ENCODE measurements around the gene TTC4. TPM values are rescaled to one million over a fixed set of nuclear protein-coding genes. Genes with fewer than 3 reads are reported as not detected.
A peak's percentile ranks its signal among the peaks of the same experiment; 100 is the strongest.

Gene TTC4
- total RNA-seq, 1 experiment from 2014 or later, result 30.8 TPM

DNA sequence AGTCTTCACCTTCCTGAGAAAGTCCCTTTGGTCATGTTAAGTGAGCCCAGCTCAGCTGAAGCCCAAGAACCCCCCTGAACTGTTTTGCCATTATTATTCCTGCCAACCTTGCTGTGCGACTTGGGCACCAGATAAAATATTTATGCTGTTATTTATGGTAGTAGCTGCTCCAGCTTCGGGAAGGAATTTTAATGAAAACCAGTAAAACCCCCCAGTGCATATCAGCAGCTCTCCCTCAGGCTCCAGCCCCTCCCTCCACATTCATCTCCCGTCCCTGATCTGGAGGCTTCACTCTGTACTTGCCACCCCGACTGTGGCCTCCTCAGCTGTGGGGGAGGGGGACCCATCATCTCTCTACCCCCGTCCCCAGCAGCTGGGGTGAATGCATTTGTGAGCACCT is 72.8 kb downstream of the TTC4 start:
- H3K79me2 ChIP-seq (ENCODE audit: insufficient read depth, low read length), result no peaks in the 10 kb centered on the region
- no peak overlapping the region for H3T11ph ChIP-seq (ENCODE audit: low read length)
- H2AK5ac ChIP-seq (ENCODE audit: insufficient read length, low read length), result no peak overlapping the region
- H2BK15ac ChIP-seq (ENCODE audit: low read depth, low read length), result no peak overlapping the region
- no peak overlapping the region for H4K8ac ChIP-seq (replicated peaks; ENCODE audit: insufficient read length, low read depth, low read length)
- Mint-ChIP-seq H3K9me3 (peaks cover 2 to 3% of the 10 kb centered on the region in 2 experiments; a peak in 2 of 5 replicates), H3K4me3 (peak overlapping the region in 1 of 2 experiments; percentile 5; a peak in 1 of 5 replicates), H3K36me3 (ENCODE audit: insufficient read depth in 1 of 3, low read depth in 3 of 3) (no peaks in the 10 kb centered on the region), H3K4me1 (peaks cover 24 to 26% of the 10 kb centered on the region in 2 experiments), H3K27ac (peak overlapping the region in 1 of 3 experiments; percentile 64; a peak in 2 of 7 replicates), H3K27me3 (ENCODE audit: low read depth) (peaks cover 19% of the 10 kb centered on the region)
- no peak overlapping the region for H4K91ac ChIP-seq (ENCODE audit: insufficient read length, low read depth, low read length)
- H3K9me3 ChIP-seq (ENCODE audit: control insufficient read depth, low read depth, low read length), result no peaks in the 10 kb centered on the region
- no peak overlapping the region for H3K4ac ChIP-seq (ENCODE audit: low read depth, low read length)
- no peak overlapping the region for H2BK5ac ChIP-seq (ENCODE audit: insufficient read length, low read length)
- no peak overlapping the region for H2AFZ ChIP-seq (ENCODE audit: low read length)
- DNase-seq, result no peak
- H2BK120ac ChIP-seq (ENCODE audit: low read depth, low read length, poor library complexity, severe bottlenecking), result no peak overlapping the region
- H3K56ac ChIP-seq (ENCODE audit: insufficient read length, low read depth, low read length), result no peak overlapping the region
- H3K9ac ChIP-seq (ENCODE audit: extremely low read depth, insufficient read length, low read length), result no peak overlapping the region
- H3K23me2 ChIP-seq (ENCODE audit: insufficient read length, low read depth, low read length, poor library complexity, severe bottlenecking), result no peaks in the 10 kb centered on the region
- TF ChIP-seq, protein P1, sequence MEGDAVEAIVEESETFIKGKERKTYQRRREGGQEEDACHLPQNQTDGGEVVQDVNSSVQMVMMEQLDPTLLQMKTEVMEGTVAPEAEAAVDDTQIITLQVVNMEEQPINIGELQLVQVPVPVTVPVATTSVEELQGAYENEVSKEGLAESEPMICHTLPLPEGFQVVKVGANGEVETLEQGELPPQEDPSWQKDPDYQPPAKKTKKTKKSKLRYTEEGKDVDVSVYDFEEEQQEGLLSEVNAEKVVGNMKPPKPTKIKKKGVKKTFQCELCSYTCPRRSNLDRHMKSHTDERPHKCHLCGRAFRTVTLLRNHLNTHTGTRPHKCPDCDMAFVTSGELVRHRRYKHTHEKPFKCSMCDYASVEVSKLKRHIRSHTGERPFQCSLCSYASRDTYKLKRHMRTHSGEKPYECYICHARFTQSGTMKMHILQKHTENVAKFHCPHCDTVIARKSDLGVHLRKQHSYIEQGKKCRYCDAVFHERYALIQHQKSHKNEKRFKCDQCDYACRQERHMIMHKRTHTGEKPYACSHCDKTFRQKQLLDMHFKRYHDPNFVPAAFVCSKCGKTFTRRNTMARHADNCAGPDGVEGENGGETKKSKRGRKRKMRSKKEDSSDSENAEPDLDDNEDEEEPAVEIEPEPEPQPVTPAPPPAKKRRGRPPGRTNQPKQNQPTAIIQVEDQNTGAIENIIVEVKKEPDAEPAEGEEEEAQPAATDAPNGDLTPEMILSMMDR (conservative IDR thresholded peaks at IDR 0.05), result no peak
- H3K18ac ChIP-seq (ENCODE audit: insufficient read length, low read depth, low read length), result no peak overlapping the region
- no peaks in the 10 kb centered on the region for H3K27me3 ChIP-seq (ENCODE audit: insufficient read depth, low read length)
- no peak overlapping the region for H3K23ac ChIP-seq (ENCODE audit: insufficient read length, low read depth, low read length)
- no peak overlapping the region for H2BK12ac ChIP-seq (ENCODE audit: insufficient read length, low read depth, low read length)
- H3K4me2 ChIP-seq (ENCODE audit: insufficient read depth, insufficient read length, low read length), result no peak overlapping the region
- no peak overlapping the region for H3K27ac ChIP-seq (ENCODE audit: insufficient read length, low read depth, low read length)
- 0 out of 2 replicates have a peak overlapping the region, but pooled peaks have one; percentile 5 for H3K14ac ChIP-seq (ENCODE audit: insufficient read depth, low read length)
- H3K79me1 ChIP-seq (ENCODE audit: insufficient read depth, low read depth, low read length, poor library complexity, severe bottlenecking), result no peaks in the 10 kb centered on the region
- no peaks in the 10 kb centered on the region; the same call in 1 of the 2 replicates for H3K4me1 ChIP-seq (ENCODE audit: insufficient read depth, low read length)
- no peaks in the 10 kb centered on the region for H4K20me1 ChIP-seq (ENCODE audit: control insufficient read depth, insufficient read depth, insufficient read length)
- H2BK20ac ChIP-seq (ENCODE audit: low read depth, low read length, poor library complexity, severe bottlenecking), result no peak overlapping the region
- H4K5ac ChIP-seq (ENCODE audit: insufficient read length, low read depth, low read length), result no peak overlapping the region
- no CpG with 5 or more reads among the region's 5 CpGs for WGBS (ENCODE audit: extremely low coverage, insufficient read length, low lambda C conversion rate)
